IPS-11a (cell line): ENCODE data around the gene HOXA1.

Source experiments
- H3K4me3 ChIP-seq: one replicate; pipeline ENCODE4 v1.5.1; 2013; ENCODE audit warnings: low read depth, low read length, control low read depth

HOXA1 gene

DNA sequence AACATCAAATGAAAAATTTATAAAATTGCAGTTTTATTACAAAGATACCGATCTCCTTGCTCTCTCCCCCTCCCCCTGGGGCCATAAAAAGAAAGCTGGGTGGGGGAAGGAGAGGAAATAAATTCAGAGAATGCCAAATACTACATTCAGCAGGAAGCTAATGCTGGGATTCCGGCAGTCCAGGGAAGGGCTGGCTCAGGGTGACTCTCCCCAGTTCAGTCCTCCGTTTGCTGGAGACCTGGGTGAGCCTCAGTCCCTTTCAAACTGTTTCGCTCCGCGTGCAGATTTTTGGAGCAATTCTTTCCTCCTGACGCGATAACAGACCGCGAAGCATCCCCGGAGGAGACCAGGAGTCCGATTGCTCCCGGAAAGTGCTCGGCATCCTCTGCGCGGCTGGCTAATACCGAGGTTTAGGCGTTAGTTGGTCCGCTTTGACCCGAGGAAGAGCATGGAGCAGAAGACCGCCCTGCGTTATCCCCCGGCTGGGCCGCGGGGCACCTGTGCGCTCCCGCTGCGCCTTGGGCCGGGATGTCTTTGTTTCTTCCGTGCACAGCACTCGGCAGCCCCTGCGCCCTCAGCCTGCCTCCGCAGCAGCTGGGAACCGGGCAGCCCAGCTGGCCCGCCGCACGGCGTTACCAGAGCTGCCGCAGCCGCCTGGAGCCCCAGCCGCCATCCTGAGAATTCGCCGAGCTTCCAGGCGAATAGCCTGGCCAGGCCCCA, 10.5 kb upstream of the HOXA1 start:
- no peak overlapping the region for H3K4me3 ChIP-seq

GRCh38 chr7:27105301-27106031, 9.7 kb upstream of the HOXA1 start:
- H3K4me3 ChIP-seq, result no peak overlapping the region

GRCh38 chr7:27104341-27105058, 8.7 kb upstream of the HOXA1 start:
- no peak overlapping the region for H3K4me3 ChIP-seq

DNA sequence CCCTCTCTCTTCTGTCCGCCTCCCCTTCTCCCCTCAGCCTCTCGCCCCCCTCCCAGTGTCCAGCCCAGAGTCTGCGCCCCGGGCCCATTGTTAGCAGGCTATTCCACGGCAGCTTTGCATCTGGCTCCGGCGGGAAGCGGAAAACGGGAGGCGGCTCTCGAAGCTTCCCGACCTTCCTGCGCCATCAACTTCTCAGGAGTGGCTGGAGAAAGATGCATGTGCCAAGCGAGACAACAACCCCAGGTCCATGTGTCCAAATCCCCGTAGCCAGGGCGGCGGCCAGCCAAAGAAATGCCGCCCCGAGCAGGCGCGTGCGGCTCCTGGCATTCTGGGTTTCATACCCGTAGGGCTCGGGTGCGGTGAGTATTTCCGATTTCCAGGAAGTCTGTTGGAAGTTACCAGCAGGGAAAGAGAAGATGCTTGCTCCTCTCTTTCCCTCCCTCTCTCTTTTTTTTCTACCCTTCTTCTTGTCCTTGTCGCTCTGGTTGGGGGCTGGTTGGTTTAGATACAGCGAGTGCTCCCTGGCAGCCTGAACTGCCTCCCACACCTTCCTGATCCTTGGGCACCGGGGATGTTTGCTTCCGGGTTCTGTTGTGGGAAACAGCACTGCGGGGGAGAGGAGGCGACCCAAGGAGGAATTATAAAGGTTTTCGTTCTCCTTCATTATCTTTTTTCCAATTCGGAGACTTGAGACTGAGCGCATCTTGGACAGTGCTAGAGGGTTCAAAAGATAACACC, 7.9 kb upstream of the HOXA1 start:
- no peak overlapping the region for H3K4me3 ChIP-seq

DNA sequence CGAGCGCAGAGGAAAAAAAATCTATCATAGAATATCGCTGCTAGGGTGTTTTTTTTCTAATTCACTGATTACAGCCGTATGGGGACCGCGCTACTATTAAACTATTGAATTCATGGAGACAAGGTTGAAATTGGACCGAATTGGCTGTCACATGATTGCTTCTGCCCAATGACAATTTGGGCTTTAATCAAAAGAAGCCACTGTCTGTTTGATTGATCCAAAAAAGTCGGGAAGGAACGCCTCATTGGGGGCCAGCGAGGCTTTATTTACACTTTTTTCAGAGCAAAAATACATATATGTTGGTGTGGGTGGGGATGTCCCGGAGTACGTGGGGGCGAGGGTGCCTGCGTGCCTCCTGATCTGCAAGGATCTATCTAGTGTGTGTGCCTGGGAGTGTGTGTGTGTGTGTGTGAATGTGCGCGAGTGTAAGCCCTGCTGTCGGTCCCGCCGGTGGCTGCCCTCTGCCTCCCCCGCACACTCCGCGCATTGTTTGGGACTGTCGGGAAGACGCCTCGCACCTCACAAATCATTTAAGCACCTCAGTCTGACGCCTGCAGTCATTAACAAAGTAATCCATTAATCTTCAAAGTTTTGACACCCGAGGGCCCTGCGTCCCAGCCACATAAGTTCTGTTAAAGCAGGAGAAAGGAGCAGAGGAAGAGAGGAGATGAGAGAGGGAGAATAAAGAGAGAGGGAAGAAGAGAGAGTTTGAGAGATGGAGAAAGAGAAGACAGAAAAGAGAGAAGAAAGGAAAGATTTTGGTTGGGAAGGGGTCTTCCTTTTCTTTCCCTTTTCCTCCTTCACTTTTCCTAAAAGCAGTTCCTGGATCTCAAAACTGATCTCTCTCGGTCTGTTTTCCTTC, 7.0 kb upstream of the HOXA1 start, which contains the start of gene HOXA2:
TSS of gene HOXA2 (minus strand) at position 103 of the 862 bp plus-strand sequence. CDS start 183 bp downstream, outside the sequence.
- no peak within 1 kb of the TSS for H3K4me3 ChIP-seq

DNA sequence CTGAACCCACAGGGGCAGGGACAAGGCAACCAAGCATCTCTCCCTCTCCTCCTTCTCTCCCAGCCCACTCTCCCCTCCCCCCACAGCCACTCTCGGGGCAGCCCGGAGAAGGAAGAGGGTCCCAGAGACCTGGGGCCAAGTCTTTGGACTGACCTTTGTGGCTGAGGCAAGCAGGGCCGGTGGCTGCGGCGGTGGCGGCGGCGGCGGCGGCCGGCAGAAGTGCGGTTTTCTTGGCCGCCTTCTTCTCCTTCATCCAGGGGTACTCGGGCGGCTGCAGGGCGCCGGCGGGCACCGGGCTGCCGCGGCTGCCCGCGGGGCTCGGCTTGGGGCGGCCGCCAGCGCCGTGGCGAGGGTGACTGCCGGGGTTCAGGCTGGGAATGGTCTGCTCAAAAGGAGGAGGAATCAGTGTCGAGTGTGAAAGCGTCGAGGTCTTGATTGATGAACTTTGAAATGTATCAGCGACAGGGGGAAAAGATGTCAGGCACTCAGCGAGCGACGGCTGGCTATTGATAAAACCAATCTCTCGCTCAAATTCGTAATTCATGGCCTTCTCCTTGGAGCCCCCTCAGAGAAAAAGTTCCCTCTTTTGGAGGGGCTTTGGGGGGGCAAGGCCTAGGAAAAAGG, 6.3 kb upstream of the HOXA1 start:
- no peak overlapping the region for H3K4me3 ChIP-seq

DNA sequence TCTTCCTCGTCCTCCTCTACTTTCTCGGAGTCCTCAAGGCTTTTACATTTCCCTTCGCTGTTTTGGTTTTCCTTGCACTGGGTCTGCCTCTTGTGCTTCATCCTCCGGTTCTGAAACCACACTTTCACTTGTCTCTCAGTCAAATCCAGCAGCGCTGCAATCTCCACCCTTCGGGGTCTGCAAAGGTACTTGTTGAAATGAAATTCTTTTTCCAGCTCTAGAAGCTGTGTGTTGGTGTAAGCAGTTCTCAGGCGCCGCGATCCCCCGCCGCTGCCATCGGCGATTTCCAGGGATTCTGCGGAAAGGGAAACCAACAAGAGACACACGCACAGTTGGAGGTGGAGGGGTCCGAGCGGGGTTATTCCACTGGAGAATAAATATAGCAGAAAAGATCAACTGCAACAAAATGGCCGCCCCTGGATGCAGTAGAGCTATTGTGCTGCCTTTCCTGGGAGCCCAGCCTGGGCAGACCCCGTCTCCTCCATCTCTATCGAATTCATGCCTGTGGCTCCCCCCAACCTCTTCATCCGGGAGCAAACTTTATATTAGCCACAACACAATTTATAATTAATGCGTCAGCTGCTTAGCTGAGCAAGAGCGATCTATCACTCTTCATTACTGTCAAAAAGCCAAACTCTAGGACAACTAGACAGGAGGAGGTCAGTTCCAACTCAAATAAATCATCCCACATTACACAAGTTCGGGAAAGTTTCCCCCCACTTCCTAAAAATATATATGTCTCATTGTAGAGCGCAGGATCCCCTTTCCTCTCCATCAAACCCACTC, 5.6 kb upstream of the HOXA1 start:
- no peak overlapping the region for H3K4me3 ChIP-seq

DNA sequence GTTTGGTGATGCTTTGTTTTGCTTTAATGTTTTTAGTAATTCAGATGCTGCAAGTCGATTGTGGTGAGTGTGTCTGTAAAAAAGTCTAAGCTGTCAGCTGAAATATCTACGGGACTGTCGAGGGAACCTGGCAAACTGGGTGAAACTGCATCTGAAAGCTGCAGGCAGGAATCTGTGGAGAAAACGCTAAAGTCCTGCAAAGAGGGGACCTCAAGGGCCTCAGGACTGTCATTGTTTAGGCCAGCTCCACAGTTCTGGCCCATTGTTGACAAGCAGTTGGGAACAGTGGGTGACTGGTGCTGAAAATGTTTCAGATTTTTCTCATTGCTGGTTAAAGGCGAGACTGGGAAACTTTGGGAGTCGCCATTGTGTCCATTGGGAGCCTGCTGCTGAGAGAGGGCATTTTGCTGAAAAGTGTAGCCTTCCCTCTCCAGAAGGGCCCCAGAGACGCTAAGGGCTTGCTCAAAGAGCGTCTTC, 4.9 kb upstream of the HOXA1 start:
- H3K4me3 ChIP-seq, result no peak overlapping the region

DNA sequence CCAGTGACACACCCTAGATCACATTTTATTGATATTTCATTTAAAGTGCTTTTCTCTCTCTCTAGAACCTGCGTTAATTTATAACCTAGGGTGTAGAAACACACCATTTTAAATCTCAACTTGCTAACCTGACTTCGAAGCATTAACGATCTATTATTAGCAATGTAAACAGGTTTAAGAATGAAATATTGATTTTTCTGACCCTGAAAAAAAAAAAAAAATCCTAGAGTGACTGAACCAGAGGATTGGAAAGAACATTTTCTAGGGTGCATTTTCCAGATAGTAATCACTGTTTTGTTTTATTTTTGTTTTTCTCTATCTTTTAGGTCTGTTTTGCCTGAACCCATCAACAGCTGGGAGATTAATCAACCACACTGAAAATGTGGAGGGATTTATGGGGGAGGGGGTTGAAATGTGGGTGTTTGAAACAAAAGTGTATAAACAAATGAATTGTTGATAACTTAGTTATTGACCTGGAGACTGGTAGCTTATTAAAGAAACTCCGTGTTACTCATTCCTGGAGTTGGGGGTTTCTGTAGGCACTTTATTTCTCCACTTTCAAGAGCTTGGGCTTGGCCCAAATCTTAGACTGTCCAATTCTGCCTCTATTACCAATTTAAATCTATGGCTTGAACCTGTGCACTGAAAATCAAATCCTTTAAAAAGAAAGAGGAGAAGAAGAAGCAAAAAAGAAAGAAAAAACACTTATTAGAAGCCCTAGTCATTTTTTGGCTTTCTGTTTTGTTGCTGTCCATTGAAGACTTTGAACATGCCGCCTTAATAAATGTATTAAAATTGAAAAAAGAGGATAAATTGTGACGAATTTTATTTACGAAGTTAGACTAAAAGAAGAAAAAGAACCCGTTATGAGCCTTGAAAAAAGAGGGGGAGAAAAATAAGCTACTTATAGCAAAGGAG, 3.9 kb upstream of the HOXA1 start:
- no peak overlapping the region for H3K4me3 ChIP-seq

DNA sequence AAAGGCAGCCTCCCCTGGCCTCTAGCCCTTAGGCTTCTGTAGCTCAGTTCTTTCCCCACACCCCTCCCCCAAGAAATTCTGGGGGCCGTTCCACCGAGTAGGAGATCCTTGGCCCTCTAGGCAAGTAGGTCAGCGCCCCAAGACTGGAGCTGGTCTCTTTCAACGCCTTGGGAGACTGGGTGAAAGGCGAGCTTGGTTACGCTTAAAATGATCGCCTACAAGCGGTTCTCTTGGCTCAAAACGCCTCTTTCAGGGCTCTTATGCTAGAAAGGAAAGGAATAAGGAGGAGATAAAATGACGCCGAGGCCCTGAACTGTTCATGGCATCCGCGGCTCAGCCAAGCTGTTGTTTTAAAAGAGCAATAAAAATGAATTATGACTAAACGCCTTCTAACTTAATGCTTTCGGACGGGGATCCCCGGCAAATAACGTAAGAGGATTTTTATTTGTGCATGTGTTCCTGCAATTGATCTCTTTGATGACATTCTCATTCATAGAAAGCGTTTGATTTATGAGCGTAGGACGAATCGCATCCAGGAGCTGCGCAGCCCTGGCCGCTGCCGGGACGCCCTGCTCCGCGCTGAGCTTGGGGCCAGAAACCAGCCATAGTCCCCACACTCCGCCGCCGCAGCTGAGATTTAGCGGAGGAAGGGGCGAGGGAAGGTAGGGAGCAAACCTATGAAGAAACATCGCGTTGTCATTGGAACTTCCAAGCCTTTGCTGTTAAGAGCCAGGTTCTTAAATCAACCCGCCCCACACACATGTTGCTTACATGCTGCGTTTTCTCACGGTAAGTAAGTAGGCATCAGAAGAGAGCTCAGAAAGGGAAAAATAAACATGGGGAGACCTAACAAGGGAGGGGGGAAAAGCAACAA, 3.0 kb upstream of the HOXA1 start:
- H3K4me3 ChIP-seq, result no peak overlapping the region

DNA sequence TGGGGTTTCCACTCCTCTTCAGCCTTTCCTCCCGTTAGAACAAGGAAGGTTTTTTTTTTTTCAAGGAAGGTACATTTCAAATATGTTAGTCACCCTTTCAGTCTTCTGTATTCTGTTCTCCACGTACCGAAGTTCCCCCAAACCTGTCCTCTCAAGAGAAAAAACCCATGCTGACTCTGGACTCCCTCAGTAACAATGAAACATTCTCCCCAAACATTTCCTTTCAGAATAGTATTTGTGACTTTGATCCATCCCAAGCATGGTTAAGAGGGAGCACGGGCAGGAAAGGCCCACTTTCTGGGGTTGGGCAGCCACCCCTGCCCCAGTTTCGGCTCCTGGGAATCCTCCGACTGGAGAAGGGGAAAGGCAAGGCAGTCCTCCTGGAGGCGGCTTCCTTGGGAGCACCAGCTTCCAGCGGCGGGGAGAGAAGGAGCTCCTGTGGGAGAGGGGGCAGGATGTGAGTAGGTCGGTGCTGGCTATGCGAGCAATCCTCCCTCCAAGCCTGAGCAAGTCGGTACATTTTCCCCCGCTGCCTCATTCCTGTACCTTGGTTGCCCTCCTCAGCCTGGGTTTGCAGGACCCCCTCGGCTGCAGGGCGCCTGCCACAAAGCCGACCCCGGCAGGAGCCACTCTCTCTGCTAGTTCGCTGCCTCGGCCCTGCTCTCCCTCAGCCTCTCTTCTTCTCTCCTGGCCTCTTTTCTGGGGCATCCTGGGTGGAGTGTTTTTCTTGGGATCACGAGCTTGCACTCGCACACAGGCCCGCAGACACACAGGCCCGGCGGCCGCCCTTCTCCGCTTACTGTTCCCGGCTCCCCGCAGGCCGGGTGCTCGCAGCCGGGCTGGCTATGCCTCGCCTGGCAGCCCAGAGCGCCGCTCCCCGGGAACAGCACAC, 2.1 kb upstream of the HOXA1 start:
- H3K4me3 ChIP-seq, result no peak overlapping the region

DNA sequence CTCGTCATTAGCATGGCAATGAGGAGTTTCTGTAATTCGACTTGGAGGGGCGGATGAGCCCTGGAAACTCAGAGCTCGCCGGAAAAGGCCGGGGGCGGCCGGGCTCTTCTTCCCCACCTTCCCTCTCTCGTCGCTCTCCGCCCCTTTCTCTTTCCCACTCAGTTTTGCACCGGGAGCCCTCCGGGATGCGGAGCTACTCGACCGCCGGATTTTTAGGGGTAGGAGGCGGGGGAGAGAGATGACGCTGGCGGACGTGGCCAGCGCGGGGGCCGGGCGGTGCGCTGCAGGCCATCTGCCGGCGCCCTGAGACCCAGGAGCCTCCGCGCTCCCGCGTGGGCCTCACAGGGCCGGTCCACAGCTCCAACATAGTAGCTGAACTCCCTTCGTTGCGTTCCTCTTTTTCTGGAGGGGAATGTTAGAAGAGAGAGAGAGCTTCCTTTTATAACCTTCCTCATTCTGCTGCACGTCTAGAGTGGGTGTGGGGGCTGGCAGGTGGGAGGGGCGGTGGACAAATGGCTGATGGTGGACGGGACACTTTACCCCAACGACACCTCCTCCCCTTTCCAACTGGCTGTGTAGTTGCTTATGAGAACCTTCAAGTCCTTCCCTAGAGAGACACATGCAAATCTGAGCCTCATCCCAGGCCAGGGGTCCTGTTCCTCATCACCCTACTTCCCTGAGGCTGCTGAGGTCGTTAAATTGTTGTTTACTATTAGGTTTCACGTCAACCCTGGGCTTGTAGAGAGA, 1.1 kb upstream of the HOXA1 start:
- peak overlapping the region; percentile 27 for H3K4me3 ChIP-seq

GRCh38 chr7:27095050-27095896, 527 bp downstream of the HOXA1 start:
- H3K4me3 ChIP-seq, result peak overlapping the region; percentile 8
